ENCODE results near the gene NUP210L.

NUP210L gene

GRCh38 chr1:153963850-153964331 lies 191.0 kb downstream of the NUP210L start:
- no peak for DNase-seq (ENCODE audit: low spot score)

- peak; percentile 95 for DNase-seq (ENCODE audit: low spot score)
Measured at GRCh38 chr1:153963030-153963849, 191.6 kb downstream of the NUP210L start, which contains the start of gene SLC39A1. SLC39A1 (minus strand) TSS chr1:153963537; CDS start chr1:153962715, 822 bp downstream.

- DNase-seq (ENCODE audit: low spot score): no peak
Measured at GRCh38 chr1:153962088-153963029, 192.5 kb downstream of the NUP210L start.

- DNase-seq (ENCODE audit: low spot score): no peak
Measured at GRCh38 chr1:153961421-153961820, 193.5 kb downstream of the NUP210L start.

GRCh38 chr1:153960206-153960605 lies 194.7 kb downstream of the NUP210L start:
- no peak for DNase-seq (ENCODE audit: low spot score)

GRCh38 chr1:153959454-153959853 lies 195.4 kb downstream of the NUP210L start:
- no peak for DNase-seq (ENCODE audit: low spot score)

GRCh38 chr1:153958961-153959260 lies 196.0 kb downstream of the NUP210L start:
- DNase-seq (ENCODE audit: low spot score): no peak

- DNase-seq (ENCODE audit: low spot score): peak; percentile 99
Measured at GRCh38 chr1:153958111-153958960, 196.5 kb downstream of the NUP210L start, which contains the start of gene CRTC2. CRTC2 (minus strand) TSS chr1:153958612; CDS start chr1:153958497, 115 bp downstream.

GRCh38 chr1:153957744-153958110 lies 197.1 kb downstream of the NUP210L start:
- DNase-seq (ENCODE audit: low spot score): no peak

GRCh38 chr1:153956997-153957715 lies 197.7 kb downstream of the NUP210L start:
- DNase-seq (ENCODE audit: low spot score): no peak

GRCh38 chr1:153954826-153955225 lies 200.0 kb downstream of the NUP210L start:
- no peak for DNase-seq (ENCODE audit: low spot score)

GRCh38 chr1:153953859-153954365 lies 201.0 kb downstream of the NUP210L start:
- no peak for DNase-seq (ENCODE audit: low spot score)

- no peak for DNase-seq (ENCODE audit: low spot score)
Measured at GRCh38 chr1:153951801-153952200, 203.1 kb downstream of the NUP210L start.

- DNase-seq (ENCODE audit: low spot score): no peak
Measured at GRCh38 chr1:153951183-153951582, 203.7 kb downstream of the NUP210L start.

- peak; percentile 82 for DNase-seq (ENCODE audit: low spot score)
Measured at GRCh38 chr1:153946622-153947241, 208.1 kb downstream of the NUP210L start, which contains the start of gene DENND4B. DENND4B (minus strand) TSS chr1:153946718; CDS start chr1:153944374, 2,344 bp downstream.

- DNase-seq (ENCODE audit: low spot score): peak; percentile 53
Measured at GRCh38 chr1:153945795-153946621, 208.9 kb downstream of the NUP210L start.

- DNase-seq (ENCODE audit: low spot score): peak; percentile 14
Measured at GRCh38 chr1:153945131-153945794, 209.6 kb downstream of the NUP210L start.

GRCh38 chr1:153944827-153945117 lies 210.1 kb downstream of the NUP210L start:
- no peak for DNase-seq (ENCODE audit: low spot score)
